Activated CD4-positive, alpha-beta T cell treated with anti-CD3 and anti-CD28 coated beads, Interleukin-2, amount 10 ng/mL, durations not matched to agents 7 days and 5 days (primary cell): Measurements from ENCODE around the gene PRDM2. TPM values are rescaled to one million over a fixed set of nuclear protein-coding genes. Genes with fewer than 3 reads are reported as not detected.
"Not testable (repeated sequence)": the region's sequence is repeated elsewhere in the genome, so short reads cannot be mapped to it uniquely, and the experiment has no call there.

Experiments
- CTCF ChIA-PET: fragments of 350-600 bp; sonication (Branson Sonifier 250); formaldehyde crosslinking; loops from one replicate; lab custom pipeline; 2021; ENCODE audit warnings: antibody characterized with exemption; lab: Charles Lee
- POLR2A ChIA-PET: fragments of 350-600 bp; sonication (Branson Sonifier 250); formaldehyde crosslinking; loops from one replicate; lab custom pipeline; 2021; ENCODE audit warnings: antibody characterized with exemption; lab: Charles Lee
- DNase-seq: peaks from one replicate; pipeline ENCODE4 v3.0.0-alpha.2; 2020
- H3K27ac Mint-ChIP-seq: one replicate; pipeline ENCODE4 v1.8.0; 2021; ENCODE audit warnings: mild to moderate bottlenecking, moderate library complexity, mixed read lengths
- H3K27me3 Mint-ChIP-seq: one replicate; pipeline ENCODE4 v1.8.0; 2021; ENCODE audit warnings: mixed read lengths
- H3K36me3 Mint-ChIP-seq: one replicate; pipeline ENCODE4 v1.8.0; 2021; ENCODE audit warnings: low read depth, mixed read lengths
- H3K4me1 Mint-ChIP-seq: one replicate; pipeline ENCODE4 v1.8.0; 2021; ENCODE audit warnings: mixed read lengths
- H3K4me3 Mint-ChIP-seq: one replicate; pipeline ENCODE4 v1.8.0; 2021; ENCODE audit warnings: mild to moderate bottlenecking, moderate library complexity, mixed read lengths
- H3K9me3 Mint-ChIP-seq: one replicate; pipeline ENCODE4 v1.8.0; 2021; ENCODE audit warnings: mixed read lengths
- total RNA-seq, 2 experiments: library from RNA; stranded (reverse); gene quantifications; one replicate each; pipeline ENCODE4 v1.2.3, GENCODE V29; 2021

Gene PRDM2
- total RNA-seq, 2 experiments from 2014 or later = 57.7 to 63.1 TPM

GRCh38 chr1:13703558-13704490, 3.8 kb downstream of the PRDM2 start:
- peaks cover 17% of the 10 kb centered on the region for H3K36me3 Mint-ChIP-seq
- no peak overlapping the region for H3K4me3 Mint-ChIP-seq
- ChIA-PET CTCF (interaction anchor here (1.0 to 1.1 kb wide), 2 partner anchors 41 to 45 kb away, joined by 3 to 5 read pairs; no protein-coding TSS in a partner anchor), POLR2A (no interaction called here)
- peaks cover 4% of the 10 kb centered on the region for H3K9me3 Mint-ChIP-seq
- H3K27ac Mint-ChIP-seq = no peak overlapping the region
- no peak for DNase-seq
- H3K27me3 Mint-ChIP-seq = no peaks in the 10 kb centered on the region
- H3K4me1 Mint-ChIP-seq = peaks cover 63% of the 10 kb centered on the region

GRCh38 chr1:13706046-13706445, 6.1 kb downstream of the PRDM2 start:
- ChIA-PET CTCF (interaction anchor here (1.1 kb wide), 1 partner anchor 20 kb away, joined by 3 read pairs; no protein-coding TSS in a partner anchor), POLR2A (no interaction called here)
- H3K36me3 Mint-ChIP-seq = peaks cover 9% of the 10 kb centered on the region
- H3K4me1 Mint-ChIP-seq = peaks cover 49% of the 10 kb centered on the region
- H3K27ac Mint-ChIP-seq = no peak overlapping the region
- H3K4me3 Mint-ChIP-seq = no peak overlapping the region
- no peak for DNase-seq
- no peaks in the 10 kb centered on the region for H3K9me3 Mint-ChIP-seq
- H3K27me3 Mint-ChIP-seq = no peaks in the 10 kb centered on the region

- CTCF ChIA-PET = interaction anchor here (1.0 to 1.7 kb wide), 2 partner anchors 14 to 23 kb away, joined by 3 to 5 read pairs; no protein-coding TSS in a partner anchor
- Mint-ChIP-seq H3K27me3 (no peaks in the 10 kb centered on the region), H3K4me1 (peaks cover 39% of the 10 kb centered on the region), H3K9me3 (no peaks in the 10 kb centered on the region), H3K27ac (no peak overlapping the region), H3K36me3 (peaks cover 9% of the 10 kb centered on the region), H3K4me3 (no peak overlapping the region)
- POLR2A ChIA-PET = no interaction called here
- DNase-seq = no peak
Observed at GRCh38 chr1:13707164-13707563, 7.2 kb downstream of the PRDM2 start.

GRCh38 chr1:13708380-13708982, 8.5 kb downstream of the PRDM2 start:
- Mint-ChIP-seq H3K27ac (no peak overlapping the region), H3K4me1 (peaks cover 32% of the 10 kb centered on the region), H3K9me3 (no peaks in the 10 kb centered on the region), H3K4me3 (no peak overlapping the region), H3K36me3 (peaks cover 9% of the 10 kb centered on the region), H3K27me3 (no peaks in the 10 kb centered on the region)
- ChIA-PET POLR2A (no interaction called here), CTCF (interaction anchor here (1.7 kb wide), 1 partner anchor 21 kb away, joined by 5 read pairs; no protein-coding TSS in a partner anchor)
- no peak for DNase-seq

GRCh38 chr1:13710086-13710485, 10.1 kb downstream of the PRDM2 start:
- Mint-ChIP-seq H3K4me3 (no peak overlapping the region), H3K27me3 (no peaks in the 10 kb centered on the region), H3K9me3 (no peaks in the 10 kb centered on the region), H3K36me3 (peaks cover 9% of the 10 kb centered on the region), H3K4me1 (peaks cover 22% of the 10 kb centered on the region), H3K27ac (no peak overlapping the region)
- CTCF ChIA-PET = no interaction called here
- POLR2A ChIA-PET = no interaction called here
- DNase-seq = no peak

- no peaks in the 10 kb centered on the region for H3K27me3 Mint-ChIP-seq
Observed at GRCh38 chr1:13714851-13715250, 14.9 kb downstream of the PRDM2 start.

GRCh38 chr1:13715616-13716287, 15.8 kb downstream of the PRDM2 start:
- H3K36me3 Mint-ChIP-seq, H3K4me1 Mint-ChIP-seq, H3K9me3 Mint-ChIP-seq, H3K27ac Mint-ChIP-seq, H3K4me3 Mint-ChIP-seq, POLR2A ChIA-PET, DNase-seq, H3K27me3 Mint-ChIP-seq: not testable (repeated sequence)
- CTCF ChIA-PET = interaction anchor here (0.8 kb wide), 1 partner anchor 9 kb away, joined by 3 read pairs; no protein-coding TSS in a partner anchor

More at GRCh38 chr1:13714851-13715250, 14.9 kb downstream of the PRDM2 start:
- POLR2A ChIA-PET = no interaction called here
- Mint-ChIP-seq H3K4me3 (no peak overlapping the region), H3K36me3 (peaks cover 5% of the 10 kb centered on the region), H3K9me3 (no peaks in the 10 kb centered on the region), H3K27ac (no peak overlapping the region), H3K4me1 (peaks cover 4% of the 10 kb centered on the region)
- CTCF ChIA-PET = interaction anchor here (0.8 kb wide), 1 partner anchor 10 kb away, joined by 3 read pairs; no protein-coding TSS in a partner anchor
- no peak for DNase-seq

GRCh38 chr1:13722808-13723360, 22.9 kb downstream of the PRDM2 start:
- Mint-ChIP-seq H3K4me1 (peaks cover 20% of the 10 kb centered on the region), H3K4me3 (no peak overlapping the region), H3K9me3 (no peaks in the 10 kb centered on the region), H3K36me3 (peaks cover 3% of the 10 kb centered on the region), H3K27me3 (no peaks in the 10 kb centered on the region), H3K27ac (peak overlapping the region; percentile 16)
- DNase-seq = no peak
- POLR2A ChIA-PET = no interaction called here
- CTCF ChIA-PET = no interaction called here

GRCh38 chr1:13723810-13724209, 23.8 kb downstream of the PRDM2 start:
- ChIA-PET POLR2A (no interaction called here), CTCF (interaction anchor here (0.5 kb wide), 1 partner anchor 1760 kb away, joined by 4 read pairs; no protein-coding TSS in a partner anchor)
- peaks cover 28% of the 10 kb centered on the region for H3K4me1 Mint-ChIP-seq
- no peak overlapping the region for H3K27ac Mint-ChIP-seq
- DNase-seq = no peak
- no peak overlapping the region for H3K4me3 Mint-ChIP-seq
- no peaks in the 10 kb centered on the region for H3K9me3 Mint-ChIP-seq
- H3K27me3 Mint-ChIP-seq = no peaks in the 10 kb centered on the region
- peaks cover 6% of the 10 kb centered on the region for H3K36me3 Mint-ChIP-seq

GRCh38 chr1:13725714-13726175, 25.8 kb downstream of the PRDM2 start:
- DNase-seq = peak; percentile 71
- Mint-ChIP-seq H3K36me3 (peaks cover 6% of the 10 kb centered on the region), H3K27me3 (no peaks in the 10 kb centered on the region), H3K27ac (no peak overlapping the region), H3K9me3 (no peaks in the 10 kb centered on the region), H3K4me3 (no peak overlapping the region), H3K4me1 (peaks cover 46% of the 10 kb centered on the region)
- CTCF ChIA-PET = interaction anchor here (0.7 to 1.5 kb wide), 11 partner anchors 10 to 79 kb away, joined by 3 to 7 read pairs (median 3); no protein-coding TSS in a partner anchor
- POLR2A ChIA-PET = interaction anchor here (0.6 kb wide), 1 partner anchor 27 kb away, joined by 3 read pairs; no protein-coding TSS in a partner anchor

- Mint-ChIP-seq H3K4me3 (no peak overlapping the region), H3K9me3 (no peaks in the 10 kb centered on the region), H3K27ac (peak overlapping the region; percentile 6), H3K4me1 (peaks cover 69% of the 10 kb centered on the region), H3K27me3 (no peaks in the 10 kb centered on the region), H3K36me3 (peaks cover 13% of the 10 kb centered on the region)
- ChIA-PET CTCF (interaction anchor here (1.3 kb wide), 1 partner anchor 9 kb away, joined by 6 read pairs; no protein-coding TSS in a partner anchor), POLR2A (no interaction called here)
- no peak for DNase-seq
Observed at GRCh38 chr1:13728091-13728715, 28.2 kb downstream of the PRDM2 start.
